Muscle of arm (tissue), 12 donors: Measurements from ENCODE around the gene LMAN1L. TPM values are rescaled to one million over a fixed set of nuclear protein-coding genes. Genes with fewer than 3 reads are reported as not detected.
A peak's percentile ranks its signal among the peaks of the same experiment; 100 is the strongest.
"Not testable (repeated sequence)": the region's sequence is repeated elsewhere in the genome, so short reads cannot be mapped to it uniquely, and the experiment has no call there.

Source experiments
- DNase-seq: peaks from one replicate; pipeline ENCODE4 v3.0.0-alpha.2; 2013
- polyA plus RNA-seq, 12 donors: library from polyadenylated mRNA; unstranded; fragments of 120-200 nt; gene quantifications; one replicate each; pipeline ENCODE4 v1.2.1, GENCODE V29; 2013; ENCODE audit not compliant: insufficient read length in 12 of 12

The LMAN1L gene
- polyA plus RNA-seq, 12 donors, result 0.19 TPM; not detected in 11

DNA sequence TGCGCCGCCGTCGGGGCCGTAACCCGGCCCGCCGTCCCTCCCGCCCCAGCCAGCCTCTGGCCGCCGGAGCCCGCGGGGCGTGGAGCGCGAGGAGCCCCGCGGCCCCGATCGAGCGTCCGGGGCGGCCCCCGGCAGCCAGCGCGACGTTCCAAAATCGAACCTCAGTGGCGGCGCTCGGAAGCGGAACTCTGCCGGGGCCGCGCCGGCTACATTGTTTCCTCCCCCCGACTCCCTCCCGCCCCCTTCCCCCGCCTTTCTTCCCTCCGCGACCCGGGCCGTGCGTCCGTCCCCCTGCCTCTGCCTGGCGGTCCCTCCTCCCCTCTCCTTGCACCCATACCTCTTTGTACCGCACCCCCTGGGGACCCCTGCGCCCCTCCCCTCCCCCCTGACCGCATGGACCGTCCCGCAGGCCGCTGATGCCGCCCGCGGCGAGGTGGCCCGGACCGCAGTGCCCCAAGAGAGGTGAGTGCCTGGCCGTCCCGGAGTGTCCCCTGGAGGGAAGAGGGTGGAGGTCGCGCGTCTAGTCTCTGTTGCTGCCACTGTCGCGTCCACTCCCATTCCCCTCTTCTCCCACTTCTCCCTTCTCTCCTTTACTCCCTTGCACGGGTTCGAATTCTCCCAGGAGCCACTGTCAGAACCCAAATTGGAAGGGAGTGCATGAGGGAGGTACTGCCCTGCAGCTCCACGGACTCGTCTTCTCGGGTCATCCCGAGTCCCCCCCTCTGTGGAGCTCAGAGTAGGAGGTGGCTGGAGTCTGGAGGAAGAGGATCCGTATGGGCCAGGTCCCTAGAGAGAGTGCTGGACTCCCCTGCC, 30.2 kb upstream of the LMAN1L start:
- DNase-seq, result no peak

DNA sequence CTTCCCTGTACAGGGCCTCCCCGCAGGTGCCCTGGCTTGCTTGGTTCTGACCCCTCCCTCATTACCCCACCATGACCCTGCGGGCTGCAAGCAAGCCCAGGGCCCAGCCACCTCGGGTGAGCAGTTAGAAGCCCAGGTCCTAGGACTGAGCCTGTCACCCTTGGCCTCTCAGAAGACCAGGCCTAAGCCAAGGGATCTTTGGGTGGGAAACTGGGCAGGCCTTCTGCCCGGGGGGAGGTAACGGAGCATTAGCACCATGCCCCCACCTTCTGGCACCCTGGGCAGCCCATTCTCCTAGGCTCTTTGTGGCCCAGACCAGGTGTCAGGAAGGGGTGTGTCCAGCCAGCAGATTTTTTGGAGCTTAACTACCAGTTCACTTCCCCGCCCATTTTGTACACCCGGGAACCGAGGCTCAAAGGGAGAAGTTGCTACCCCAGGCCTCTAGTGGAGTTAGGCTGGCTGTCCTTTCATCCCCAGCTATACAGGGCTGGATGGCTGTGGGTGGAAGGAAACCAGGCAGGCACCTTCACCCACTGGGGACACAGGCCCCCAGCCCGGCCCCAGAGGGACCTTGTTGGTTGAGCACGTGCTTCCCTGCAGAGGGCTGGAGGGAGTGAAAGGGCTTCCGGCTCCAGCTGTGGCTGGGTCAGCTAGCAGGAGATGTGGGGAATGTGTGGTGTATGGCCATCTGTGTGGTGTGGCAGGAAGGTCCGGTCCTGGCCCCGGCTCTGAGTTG, 29.4 kb upstream of the LMAN1L start:
- DNase-seq, result no peak

DNA sequence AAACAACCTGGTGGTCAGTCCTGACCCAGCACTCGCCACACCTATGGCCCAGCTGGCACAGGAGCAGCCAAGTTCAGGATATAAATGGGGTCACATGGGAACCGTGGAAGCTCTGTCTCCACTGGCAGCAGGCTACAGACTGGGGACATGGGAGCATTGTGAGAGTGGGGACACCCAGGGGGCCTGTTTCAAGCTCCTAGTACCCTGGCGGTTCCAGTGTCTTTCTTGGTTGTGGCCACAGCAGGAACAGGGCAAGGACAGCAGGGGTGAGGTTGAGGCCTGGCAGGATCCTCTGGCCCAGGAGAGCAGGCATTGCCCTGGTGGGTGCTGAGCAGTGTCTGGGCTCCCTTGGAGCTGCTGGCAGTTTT, 28.8 kb upstream of the LMAN1L start:
- DNase-seq, result no peak

DNA sequence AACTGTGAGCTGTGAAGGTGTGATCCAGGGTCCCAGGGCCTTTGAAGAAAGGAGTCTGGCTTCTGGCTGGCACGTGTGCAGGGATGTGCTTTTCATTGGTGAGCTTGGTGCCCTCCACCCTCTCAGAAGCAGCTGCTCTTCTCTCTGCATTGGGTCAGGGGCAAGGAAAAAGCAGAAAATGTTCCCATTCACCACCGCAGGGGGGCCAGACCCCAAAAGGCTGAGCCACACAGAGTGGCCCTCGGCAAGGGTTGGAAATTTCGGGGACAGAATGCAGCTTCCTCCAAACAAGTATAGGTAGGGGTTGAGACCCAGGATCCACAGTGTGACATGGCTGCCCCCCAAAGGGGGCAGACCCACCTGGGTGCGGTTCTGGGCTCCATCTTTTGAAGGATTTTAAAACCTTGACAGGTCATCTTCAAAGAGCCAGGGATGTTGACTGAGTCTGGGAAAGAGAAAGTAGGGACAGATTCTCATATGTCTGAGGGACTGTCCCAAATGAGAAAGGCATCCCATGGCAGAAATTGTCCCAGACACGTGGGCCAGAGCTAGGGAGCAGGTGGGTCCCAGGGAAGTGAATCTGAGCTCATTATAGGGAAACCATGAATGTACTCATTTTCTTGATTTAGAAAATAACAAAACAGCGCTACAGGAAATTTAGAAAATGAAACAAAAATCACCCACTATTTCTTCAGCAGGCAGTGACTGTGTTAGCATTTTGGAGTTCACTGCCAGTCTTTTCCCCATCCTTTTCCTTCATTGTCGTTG, 28.0 kb upstream of the LMAN1L start:
- DNase-seq, result no peak

GRCh38 chr15:74785194-74786032, 27.2 kb upstream of the LMAN1L start:
- no peak for DNase-seq

GRCh38 chr15:74786081-74786480, 26.6 kb upstream of the LMAN1L start:
- DNase-seq, result not testable (repeated sequence)

- DNase-seq, result no peak
Measured at GRCh38 chr15:74786551-74787165, 26.0 kb upstream of the LMAN1L start.

- no peak for DNase-seq
Measured at GRCh38 chr15:74787251-74788041, 25.2 kb upstream of the LMAN1L start.

DNA sequence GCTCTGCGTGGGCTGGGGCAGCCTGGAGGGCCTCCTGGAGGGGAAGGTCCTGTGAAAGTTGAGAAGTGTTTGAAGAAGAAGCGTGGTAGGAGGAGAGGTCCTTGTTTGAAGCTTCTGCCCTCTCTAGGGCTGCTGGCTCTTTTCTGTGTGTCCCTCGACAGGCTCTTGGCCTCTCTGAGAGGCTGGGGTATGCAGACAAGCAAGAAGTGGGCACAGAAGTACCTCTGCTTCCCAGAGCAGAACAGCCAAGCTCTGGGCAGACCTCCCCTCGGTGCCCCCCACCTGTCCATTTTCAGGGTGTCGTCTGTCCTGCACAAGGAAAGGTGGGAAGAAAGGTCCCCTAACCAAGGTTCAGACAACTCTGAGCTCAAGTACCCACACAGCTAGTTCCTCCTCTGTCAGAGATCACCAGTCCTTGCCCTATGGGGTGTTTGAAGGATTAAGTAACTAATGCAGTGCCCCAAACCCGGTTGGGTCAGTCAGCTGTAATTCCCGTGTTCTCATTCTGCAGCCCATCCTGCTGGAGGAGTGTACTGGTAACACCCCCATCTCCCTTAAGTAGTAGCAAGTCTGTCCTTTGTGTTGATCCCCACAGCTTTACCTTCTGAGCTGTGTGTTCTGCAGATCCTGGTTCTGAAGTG, 24.5 kb upstream of the LMAN1L start:
- DNase-seq, result no peak

- no peak for DNase-seq
Measured at GRCh38 chr15:74788683-74789151, 23.9 kb upstream of the LMAN1L start.

DNA sequence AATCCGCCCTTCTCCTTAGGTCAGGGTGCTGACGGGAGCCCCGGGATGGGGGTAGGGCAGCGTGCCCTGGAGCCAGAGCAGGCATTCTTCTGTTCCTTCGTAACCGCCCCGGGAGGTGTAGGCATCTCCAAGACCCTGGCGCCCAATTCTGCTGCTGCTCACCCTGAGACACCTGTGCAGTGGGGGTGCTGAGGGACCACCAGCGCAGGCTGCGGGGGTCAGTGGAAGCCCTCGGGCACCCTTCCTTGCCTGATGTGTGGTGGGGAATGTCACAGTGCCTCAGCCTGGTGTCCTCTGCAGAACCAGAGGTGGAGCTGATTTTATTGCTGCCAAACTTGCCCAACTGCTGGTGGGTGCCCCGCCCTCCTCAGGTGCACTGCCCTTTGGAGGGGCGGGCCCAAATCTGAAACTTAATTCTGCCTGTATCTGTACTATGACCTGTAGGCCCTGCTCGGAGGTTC, 23.4 kb upstream of the LMAN1L start:
- DNase-seq, result no peak

DNA sequence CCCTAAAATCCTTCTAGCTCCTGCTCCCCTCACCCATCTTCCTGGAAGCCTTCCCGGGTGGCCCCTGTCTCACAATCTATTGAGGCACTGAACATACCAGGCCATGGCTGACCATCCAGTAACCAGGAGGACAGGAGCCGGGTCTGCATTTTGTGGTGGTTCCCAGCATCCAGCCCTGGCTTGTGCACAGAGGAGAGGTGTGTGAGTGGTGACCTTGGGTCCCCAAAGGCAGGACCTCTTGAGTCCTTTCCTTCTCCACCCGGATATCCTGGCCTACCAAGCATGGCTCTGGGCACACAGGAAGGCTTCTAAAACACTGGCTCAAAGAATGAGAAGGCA, 22.9 kb upstream of the LMAN1L start:
- DNase-seq, result no peak

- DNase-seq, result peak; percentile 57
Measured at GRCh38 chr15:74790080-74790916, 22.3 kb upstream of the LMAN1L start.

DNA sequence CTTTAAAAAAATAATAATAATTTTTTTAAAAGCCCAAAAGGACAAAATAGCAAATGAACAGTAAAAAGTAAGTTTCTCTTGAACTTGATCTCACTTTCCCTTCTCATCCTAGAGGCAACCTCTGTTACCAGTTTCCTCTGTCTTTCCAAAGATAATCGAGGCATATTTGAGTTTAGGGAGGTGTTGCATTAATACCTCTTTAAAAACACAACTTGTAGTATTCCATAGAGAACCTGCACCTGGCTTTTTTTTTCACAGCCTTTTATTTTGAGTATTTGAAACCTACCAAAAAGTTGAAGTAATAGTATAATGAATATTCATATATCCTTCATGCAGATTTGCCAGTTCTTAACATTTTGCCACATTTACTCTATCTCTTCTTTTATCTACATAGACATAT, 21.6 kb upstream of the LMAN1L start:
- no peak for DNase-seq

DNA sequence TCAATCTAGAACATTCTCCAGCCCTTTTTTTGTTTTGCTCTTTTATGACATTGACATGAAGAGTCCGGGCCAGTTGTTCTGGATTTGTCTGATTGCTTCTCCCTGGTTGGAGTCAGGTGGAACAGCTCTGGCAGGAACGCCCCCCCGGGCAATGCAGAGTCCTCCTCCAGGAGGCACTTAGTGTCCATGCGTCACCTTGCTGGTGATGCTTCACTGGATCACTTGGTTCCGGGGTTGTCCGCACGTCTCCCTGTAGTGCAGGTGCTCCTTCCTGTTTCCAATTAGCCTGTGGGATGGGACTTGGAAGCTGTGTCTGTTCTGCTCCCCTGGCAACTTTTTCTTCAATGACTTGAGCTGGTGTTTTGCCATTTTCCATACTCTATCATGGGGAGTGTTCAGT, 21.0 kb upstream of the LMAN1L start:
- no peak for DNase-seq

- no peak for DNase-seq
Measured at GRCh38 chr15:74792227-74793016, 20.2 kb upstream of the LMAN1L start.

DNA sequence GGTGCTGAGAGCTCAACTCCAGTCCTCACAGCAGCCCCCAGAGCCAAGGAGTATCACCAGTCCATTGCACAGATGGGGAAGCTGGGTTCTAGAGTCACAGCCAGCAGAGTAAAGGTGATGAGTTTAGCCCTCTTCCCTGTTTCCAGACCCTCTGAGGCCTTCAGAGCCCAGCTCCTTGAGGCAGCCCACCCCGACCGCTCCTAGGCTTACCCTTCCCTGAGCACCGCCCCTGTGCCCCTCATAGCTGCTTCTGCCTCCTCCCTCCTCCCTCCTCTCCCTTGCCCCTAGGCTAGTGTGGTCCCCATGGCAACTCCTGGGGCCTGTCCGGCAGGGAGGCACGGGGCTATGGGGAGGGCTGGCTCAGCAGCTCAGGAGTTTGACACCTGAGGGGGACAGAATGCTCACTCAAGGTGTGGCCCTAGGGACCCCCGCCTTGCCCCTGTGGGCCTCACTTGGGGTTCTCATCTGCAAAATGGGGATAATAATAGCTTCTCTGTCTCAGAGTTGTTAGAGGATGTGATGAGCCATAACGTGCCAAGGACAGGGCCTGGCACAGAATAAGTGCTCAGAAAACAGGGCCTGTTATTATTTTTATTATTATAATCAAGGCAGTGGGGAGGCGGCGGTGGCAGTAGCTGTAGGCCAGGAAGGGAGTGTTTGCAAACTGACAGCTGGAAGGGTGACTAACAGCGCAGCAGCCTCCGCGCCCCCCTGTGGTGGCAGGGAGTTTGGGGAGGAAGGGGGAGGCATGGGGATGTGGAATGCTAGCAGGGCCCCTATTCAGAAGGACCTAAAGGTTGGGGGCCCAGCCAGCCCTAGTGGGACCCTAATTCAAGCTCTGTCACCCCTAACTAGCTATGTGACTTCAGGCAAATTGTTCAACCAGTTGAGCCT, 19.3 kb upstream of the LMAN1L start:
- DNase-seq, result no peak
